NCI-H2107 treated with DMSO at 0.1 percent for 48 hours (cell line): ENCODE measurements around the gene CYP26A1.

ENCODE experiments used
- DNase-seq: peaks from one replicate; lab custom pipeline; 2025; ENCODE audit not compliant: unreplicated experiment; lab: John Stamatoyannopoulos, UW

Gene CYP26A1

DNA sequence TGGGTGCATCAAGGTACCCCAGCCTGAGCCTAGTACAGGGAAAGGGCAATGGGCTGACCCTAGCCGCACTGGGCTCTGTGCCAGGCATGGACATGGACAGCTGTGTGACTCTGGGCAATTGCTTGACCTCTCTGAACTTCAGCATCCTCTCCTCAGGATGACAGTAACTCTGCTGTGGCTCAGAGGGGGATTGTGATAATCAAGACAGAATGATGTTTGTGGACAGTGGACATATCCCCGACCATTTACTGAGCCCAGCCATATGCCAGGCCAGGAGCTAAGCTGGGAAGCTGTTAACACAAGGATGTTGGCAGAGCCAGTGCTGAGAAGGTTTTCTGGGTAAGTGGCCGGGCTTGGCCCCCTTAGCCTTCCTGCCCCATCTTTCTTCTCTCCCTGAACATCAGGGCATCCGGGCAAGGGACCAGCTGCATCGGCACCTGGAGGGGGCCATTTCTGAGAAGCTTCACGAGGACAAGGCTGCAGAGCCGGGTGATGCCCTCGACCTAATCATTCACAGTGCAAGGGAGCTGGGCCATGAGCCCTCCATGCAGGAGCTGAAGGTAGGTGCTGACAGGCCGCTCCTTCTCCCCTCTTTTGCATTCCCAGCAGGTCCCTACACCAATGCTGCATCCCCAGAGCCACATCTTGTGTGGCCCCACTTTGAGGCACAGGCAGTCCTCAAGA is 9.6 kb upstream of the CYP26A1 start:
- no peak for DNase-seq

DNA sequence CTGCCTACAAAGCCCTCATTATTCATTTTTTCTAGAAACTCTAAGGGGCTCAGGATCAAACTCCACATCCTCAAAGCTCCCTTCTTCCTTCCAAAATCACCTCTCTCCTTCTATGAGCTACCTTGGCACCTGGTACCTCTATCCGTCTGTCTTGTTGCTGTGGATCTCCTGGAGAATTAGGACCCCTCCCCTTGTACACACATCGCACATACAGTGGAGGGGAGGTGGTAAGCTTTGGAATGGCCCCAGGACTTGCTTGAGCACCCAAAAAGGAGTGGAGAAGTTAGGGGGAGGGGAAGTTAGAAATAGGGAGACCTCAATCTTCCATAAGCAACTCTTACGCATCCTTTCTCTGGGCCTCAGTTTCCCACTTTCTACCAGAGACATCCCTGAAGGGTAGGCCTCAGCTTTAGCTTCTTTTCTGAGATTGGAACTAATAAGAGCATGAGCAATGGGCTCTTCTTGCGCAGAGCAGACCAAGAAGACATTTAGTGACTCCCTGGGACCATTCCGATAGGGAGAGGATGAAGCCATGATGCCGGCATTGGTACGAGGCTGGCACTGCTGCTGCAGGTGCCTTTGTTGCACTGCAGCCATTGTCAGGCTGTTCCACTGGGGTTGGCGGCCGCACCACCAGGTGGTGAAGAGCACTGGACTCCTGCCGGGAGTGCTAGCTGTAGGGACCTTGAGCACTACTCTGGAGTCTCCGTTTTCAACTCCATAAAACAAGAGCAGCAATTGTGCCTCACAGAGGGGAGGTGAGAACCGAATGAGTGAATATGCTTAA is 8.6 kb upstream of the CYP26A1 start:
- no peak for DNase-seq

DNA sequence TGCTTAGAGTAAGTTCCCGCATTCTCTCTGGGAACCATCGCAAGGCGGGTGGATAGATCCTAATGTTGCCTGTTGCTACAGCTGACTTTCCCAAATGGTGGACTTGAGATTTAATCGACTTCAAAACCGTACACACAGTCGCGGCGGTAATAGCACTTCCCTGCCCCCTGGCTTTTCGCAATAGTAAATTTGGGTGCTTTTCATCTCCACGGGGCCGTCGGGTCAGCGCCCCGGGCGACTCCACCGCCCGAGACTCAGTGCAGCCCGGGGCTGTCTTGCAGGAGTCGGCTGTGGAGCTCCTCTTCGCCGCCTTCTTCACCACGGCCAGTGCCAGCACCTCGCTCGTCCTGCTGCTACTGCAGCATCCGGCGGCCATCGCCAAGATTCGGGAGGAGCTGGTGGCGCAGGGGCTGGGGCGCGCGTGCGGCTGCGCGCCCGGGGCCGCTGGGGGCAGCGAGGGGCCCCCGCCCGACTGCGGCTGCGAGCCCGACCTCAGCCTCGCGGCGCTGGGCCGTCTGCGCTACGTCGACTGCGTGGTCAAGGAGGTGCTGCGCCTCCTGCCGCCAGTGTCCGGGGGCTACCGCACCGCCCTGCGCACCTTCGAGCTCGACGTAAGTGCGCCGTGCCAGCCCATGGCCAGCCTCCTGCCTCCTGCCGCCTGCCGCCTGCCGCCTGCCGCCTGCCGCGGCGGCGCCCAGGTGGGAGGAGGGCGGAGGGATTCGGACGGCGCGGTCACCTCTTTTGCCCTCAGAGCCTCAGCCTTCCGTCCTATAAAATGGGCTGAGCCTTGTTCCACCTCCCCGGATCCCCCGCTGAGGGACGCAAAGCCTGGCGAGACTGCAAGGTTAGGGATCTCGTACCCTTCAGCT is 7.8 kb upstream of the CYP26A1 start:
- no peak for DNase-seq

DNA sequence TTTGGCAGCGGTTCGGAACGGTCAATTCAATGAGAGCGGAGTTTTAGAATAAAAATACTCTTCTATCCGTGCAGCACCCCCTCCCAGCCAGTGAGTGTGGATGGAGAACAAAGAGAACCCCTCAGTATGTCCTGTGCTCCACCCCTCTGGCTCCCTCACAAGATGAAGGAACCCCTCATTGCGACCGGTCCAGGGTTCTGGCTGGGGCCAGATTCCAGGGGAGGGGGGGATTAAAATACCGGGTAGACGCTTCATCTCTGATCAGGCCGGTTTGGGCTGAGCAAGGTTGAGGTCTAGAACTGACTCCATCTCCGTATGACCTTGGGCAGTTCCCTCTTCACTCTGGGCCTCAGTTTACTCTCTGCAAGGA is 7.2 kb upstream of the CYP26A1 start:
- no peak for DNase-seq

DNA sequence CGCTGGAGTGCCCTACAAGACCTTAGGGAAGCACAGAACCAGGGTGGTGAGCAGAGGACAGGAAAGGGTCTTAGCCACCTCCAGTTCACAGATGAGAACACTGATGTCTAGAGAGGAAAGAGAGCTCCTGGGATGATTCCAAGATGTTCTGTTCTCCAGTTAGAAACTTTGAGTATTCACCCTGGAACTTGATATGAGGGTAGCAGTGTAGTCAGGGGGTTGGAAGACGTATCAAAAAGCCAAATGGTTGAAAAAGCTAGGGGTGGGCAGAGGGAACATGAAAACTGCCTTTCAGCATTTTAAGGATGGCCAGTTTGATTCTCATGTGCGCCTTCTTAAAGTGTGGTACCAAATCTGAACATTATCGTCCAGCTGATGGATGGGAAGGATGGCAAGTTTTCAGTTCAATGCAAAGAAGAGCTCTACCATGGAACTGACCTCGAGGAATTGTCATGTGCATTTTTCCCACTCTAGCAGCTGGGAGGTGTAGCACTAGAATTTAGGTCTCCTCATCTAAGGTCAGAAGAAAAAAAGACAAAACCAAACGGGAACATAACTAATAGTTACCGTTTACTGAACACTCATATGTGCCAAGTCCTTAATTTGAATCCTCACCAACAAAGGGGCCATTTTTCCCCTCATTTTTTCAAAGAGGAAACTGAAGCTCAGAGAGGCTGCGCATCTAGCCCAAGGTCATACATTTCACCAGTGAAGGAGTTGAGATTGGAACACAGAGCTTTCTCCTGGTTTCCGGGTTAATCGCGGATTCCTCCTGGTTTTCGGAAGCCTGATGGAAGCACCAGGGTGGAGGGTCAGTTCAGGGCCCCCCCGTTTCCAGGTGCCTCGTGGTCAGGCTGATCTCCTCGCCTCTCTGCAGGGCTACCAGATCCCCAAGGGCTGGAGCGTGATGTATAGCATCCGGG is 6.0 kb upstream of the CYP26A1 start:
- no peak for DNase-seq

DNA sequence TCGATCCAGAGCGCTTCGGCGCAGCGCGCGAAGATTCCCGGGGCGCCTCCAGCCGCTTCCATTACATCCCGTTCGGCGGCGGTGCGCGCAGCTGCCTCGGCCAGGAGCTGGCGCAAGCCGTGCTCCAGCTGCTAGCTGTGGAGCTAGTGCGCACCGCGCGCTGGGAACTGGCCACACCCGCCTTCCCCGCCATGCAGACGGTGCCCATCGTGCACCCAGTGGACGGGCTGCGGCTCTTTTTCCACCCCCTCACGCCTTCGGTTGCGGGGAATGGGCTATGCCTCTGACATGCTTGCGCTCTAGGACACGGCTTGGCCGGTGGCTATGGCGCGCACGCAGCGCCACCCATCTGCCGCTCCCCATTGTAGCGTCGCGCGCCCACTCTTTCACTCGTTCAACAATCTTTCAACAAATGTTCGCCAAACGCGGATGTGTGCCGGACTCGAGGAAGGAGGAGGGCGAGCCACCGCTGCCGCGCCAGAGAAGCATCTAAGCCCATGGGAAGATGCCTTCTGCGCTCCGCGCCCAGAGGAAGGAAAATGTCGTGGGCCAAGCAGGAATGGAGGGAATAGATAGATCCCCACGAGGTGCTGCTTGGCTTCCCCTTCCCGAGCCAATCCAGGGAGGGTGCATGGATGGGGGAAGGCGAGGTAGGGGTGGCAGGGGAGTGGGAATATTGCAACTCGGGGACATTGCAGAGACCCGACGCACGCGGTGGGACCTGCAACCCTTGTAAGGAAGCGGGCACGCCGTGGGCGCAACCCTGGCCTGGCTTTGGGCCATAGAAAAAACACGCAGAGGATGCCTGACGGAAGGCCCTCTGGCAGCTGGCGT is 5.1 kb upstream of the CYP26A1 start:
- DNase-seq: no peak

DNA sequence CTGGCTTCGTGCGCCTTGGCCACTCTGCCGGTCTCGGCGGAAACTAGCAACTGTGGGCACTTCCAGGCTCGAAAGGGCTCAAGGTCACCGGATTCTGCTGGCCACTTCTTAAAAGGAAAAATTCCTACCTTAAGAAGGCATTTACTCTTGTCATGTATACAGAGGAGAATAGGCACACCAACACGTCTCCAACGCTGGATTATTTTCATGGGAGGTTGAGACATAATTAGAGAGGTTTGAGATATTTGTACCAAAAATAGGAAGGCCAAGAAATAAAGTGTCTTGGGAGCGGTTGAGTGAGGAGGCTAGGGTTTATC is 4.5 kb upstream of the CYP26A1 start:
- no peak for DNase-seq

DNA sequence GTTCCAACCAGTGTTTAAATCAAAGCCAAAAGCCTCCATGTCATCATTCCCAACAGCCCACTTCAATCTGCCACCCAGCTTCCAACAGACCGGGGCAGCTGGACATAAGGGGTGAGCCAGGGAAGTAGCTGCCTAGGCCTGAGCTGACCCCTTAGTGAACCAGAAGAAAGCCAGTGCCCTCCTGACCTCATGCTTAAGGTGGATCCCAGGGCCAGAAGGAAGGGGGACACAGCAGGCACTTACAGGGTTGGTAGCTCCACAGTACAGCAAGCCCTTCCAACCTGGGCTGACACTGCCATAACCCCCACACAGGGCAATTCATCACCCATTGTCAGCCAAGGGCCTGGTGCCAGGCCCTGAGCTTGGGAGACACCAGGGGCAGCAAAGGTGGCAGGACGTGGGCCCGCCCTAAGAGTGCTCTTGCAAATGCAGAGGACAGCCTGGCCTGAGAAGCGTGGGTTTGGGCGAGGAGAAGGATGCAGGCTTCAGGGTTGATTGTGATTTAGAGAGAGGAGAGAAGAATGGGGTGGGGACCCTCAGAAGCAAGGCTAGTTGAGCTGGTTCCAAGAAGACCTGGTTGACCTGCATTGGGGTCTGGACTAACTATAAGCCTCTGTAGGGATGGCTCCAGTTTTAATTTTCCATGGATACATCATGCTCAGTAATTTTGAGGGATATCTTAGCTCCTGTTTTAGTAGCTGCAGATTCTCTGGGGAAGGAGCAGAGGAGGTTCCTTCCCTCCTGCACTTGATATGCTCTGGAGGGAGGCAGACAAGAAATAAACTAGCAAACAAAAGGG is 3.1 kb upstream of the CYP26A1 start:
- DNase-seq: no peak

DNA sequence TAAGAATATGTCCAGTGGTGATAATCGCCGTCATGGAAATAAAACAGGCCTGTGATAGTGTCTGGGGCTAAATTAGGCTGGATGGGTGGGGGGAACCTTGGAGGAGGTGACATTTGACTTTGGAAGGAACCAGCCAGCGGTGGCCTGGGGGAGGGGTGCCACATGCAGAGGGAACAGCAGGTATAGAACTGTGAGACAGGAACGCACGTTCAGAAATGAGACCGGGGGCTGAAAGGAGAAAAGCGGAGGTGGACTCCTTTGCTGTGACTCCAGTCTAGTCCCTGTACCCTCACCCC is 2.6 kb upstream of the CYP26A1 start:
- DNase-seq: no peak

DNA sequence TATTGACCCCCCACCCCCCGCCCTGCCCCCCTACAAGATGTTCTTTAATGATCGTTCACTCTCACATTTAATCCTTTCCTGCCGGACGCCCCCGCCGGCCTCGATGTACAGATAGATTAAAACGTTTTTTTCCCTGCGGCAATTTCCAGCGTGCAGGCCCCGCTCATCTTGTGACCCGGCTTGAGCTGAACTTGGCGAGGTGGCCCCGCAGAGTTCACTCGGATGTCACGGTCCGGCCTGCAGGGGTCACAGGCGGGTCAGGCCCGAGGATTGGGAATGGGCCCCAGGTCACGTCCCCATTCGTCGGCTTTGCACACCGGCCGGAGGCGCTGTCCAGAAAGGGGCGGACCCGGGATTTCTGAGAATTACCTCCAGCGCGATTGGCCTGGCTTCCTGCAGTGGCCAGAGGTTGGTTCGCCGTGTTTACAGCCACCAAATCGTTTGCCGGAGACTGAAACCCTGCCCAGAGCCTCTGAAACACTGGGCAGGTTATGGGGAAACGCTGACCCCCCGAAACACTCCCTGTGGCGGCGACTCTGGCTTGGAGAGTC is 1.9 kb upstream of the CYP26A1 start:
- no peak for DNase-seq

DNA sequence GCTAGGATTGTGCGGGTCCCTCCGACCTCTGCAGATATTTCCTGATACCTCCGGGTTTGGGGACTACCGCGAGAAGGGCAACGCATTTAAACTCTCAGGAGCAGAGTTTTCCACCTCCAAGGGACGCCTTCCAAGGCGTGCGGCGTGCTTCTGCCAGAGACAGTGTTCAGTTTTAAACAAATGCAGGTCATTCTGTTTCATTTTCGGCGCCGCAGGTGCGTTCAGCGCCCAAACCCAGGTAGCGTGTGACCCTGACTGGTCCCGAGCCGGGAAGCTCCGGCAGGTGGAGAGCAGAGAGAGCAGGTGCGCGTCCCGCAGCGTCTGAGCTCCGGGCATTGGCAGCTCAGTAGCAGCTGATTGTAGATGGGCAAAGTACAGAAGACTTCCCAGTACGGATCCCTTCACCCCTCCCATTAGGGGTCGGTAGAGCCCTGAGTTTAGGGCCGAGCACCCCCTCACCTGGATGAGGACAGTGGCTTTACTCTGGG is 1.4 kb upstream of the CYP26A1 start:
- no peak for DNase-seq

DNA sequence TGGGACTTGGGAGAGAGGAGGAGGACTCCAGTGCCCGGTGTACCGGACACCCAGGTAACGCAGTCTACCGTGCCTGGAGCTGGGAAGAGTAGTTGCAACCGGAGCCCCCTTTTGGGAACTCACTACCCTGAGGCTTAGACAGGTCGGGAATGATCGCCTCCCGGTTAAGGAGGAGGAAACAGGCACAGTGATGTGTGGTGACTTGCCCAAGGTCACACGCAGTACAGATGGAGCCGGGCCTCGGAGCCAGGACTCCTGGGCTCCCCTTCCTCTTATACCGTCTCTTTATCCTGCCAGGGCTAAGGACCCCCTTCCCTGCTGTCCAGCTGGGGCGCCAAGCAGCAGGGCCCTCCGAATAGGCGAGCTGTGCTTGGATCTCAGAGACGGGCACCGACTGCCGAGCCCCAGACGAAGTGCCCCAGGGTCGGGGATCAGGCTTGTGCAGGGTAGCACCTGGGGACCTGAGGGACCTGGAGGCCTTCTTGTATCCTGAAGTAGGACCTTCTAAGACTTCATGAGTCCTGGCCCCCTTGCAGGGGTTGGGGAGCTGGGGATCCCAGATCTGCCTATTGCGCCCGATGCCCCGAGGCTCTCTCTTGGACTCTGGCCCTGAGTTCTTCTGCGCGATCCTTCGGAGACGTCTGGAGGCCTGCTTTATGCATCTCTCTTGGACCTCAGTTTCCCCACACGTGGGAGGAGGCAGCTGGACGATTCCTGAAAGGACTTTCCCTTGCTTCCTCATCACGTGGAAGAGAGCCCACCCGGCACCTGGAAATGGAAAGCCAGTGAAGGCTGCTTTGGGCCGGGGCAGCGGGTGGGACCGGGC is 767 bp upstream of the CYP26A1 start:
- no peak for DNase-seq

DNA sequence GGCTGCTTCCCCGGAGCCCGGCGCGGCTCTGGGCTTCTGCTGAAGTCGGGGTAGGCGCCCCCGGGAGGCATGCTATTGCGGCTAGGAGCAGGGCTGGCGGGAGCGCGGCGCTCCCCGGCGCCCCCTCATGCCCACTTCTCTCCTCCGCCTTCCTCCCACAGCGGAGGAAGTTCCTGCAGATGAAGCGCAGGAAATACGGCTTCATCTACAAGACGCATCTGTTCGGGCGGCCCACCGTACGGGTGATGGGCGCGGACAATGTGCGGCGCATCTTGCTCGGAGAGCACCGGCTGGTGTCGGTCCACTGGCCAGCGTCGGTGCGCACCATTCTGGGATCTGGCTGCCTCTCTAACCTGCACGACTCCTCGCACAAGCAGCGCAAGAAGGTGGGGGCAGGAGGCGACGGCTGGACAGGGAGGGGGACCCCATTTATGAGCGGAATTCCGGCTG is 479 bp downstream of the CYP26A1 start:
- no peak for DNase-seq

DNA sequence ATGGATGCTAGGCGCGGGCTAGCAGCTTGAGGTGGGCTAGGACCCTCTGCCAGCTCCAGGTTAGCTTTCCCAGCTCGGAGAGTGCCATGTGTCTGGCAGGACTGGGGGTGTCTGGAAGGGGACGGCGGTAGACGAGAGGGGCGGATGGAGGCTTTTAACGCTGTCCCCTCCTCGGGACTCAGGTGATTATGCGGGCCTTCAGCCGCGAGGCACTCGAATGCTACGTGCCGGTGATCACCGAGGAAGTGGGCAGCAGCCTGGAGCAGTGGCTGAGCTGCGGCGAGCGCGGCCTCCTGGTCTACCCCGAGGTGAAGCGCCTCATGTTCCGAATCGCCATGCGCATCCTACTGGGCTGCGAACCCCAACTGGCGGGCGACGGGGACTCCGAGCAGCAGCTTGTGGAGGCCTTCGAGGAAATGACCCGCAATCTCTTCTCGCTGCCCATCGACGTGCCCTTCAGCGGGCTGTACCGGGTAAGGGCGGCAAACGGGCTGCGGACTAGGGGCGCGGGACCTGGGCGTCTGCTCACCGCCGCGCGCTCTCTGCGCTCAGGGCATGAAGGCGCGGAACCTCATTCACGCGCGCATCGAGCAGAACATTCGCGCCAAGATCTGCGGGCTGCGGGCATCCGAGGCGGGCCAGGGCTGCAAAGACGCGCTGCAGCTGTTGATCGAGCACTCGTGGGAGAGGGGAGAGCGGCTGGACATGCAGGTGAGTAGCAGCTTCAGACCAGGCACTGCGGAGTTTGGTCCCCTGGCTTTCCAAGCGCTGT is 1.1 kb downstream of the CYP26A1 start:
- no peak for DNase-seq

DNA sequence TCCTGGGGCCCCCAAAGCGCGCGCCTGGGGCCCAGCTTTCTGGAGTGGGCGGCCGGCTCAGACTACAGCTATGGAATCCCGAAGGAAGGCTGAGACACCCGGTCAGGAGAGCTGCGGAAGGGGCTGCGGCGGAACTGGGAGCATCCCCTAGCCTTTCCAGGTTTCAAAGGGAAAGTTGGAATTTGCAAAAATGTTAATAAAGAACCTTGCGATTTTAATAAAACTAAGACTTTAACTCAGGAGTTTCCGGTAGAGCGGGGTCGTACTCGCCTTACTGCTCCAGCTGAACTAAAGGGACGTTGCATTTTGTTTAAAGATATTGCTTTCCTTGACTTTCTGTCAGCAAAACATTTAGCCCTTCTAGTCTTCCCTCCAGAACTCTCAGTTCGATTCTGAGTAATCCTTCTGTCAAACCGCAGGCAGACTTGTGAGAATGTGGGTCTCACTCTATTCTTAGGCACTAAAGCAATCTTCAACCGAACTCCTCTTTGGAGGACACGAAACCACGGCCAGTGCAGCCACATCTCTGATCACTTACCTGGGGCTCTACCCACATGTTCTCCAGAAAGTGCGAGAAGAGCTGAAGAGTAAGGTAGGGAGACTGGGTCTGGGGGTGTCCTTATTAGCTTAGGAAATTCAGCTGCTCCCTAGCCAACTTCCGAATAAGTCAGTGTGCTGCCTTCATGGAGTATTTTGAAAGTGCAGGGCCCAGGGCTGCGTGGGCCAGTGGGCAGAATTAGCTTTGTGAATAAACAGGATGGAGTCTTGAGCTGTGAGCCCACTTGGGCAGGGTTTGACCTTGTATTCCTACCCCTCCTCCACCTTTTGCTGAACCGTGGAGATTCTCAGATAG is 1.9 kb downstream of the CYP26A1 start:
- no peak for DNase-seq

DNA sequence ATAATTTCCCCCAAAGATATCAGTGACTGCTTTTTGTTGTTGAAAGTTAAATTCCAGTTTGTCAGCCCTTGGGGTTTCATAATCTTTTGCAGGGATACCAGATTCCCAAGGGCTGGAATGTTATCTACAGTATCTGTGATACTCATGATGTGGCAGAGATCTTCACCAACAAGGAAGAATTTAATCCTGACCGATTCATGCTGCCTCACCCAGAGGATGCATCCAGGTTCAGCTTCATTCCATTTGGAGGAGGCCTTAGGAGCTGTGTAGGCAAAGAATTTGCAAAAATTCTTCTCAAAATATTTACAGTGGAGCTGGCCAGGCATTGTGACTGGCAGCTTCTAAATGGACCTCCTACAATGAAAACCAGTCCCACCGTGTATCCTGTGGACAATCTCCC is 3.2 kb downstream of the CYP26A1 start:
- DNase-seq: no peak
